IMR-90 (cell line): Measurements from ENCODE around the gene CERT1. TPM values are rescaled to one million over a fixed set of nuclear protein-coding genes. Genes with fewer than 3 reads are reported as not detected.

Experiments
- ATAC-seq: fragments of 200-7000 bp; cut with Tn5 transposase; 2 replicates; pipeline ENCODE4 v1.9.1; 2020; ENCODE audit warnings: low read depth, mild to moderate bottlenecking, moderate library complexity
- BruUV-seq: library from RNA; stranded (reverse); fragments of 400-500 nt; replicated peaks from 2 replicates; lab custom pipeline; 2021; lab: Mats Ljungman, UMichigan
- CTCF ChIA-PET: fragments of 300-600 bp; formaldehyde crosslinking; extraction: SDS; loops from one replicate; lab custom pipeline; 2021; ENCODE audit warnings: antibody characterized with exemption; lab: Yijun Ruan, JAX
- POLR2A ChIA-PET: fragments of 300-600 bp; sonication (Branson Sonifier 250); formaldehyde crosslinking; loops from one replicate; lab custom pipeline; 2022; ENCODE audit warnings: antibody characterized with exemption; ENCODE audit not compliant: unreplicated experiment; lab: Charles Lee
- DNase-seq: peaks from one replicate; pipeline ENCODE4 v3.0.0; 2013
- H2AFZ ChIP-seq: replicated peaks from 2 replicates; pipeline ENCODE3; 2013; ENCODE audit warnings: low read length, mild to moderate bottlenecking; ENCODE audit not compliant: poor library complexity
- H2AK5ac ChIP-seq: 2 replicates; pipeline ENCODE4 v1.6.1; 2013; ENCODE audit warnings: low read depth, low read length, inconsistent platforms
- H2AK9ac ChIP-seq: replicated peaks from 2 replicates; pipeline ENCODE3; 2013; ENCODE audit warnings: mild to moderate bottlenecking, low read depth, low read length, moderate library complexity; ENCODE audit not compliant: poor library complexity
- H2BK120ac ChIP-seq: 2 replicates; pipeline ENCODE4 v1.6.1; 2013; ENCODE audit warnings: low read depth, low read length, inconsistent platforms
- H2BK15ac ChIP-seq: 3 replicates; pipeline ENCODE4 v1.6.1; 2013; ENCODE audit warnings: low read depth, low read length, inconsistent platforms
- H2BK20ac ChIP-seq: 2 replicates; pipeline ENCODE4 v1.6.1; 2013; ENCODE audit warnings: low read depth, mild to moderate bottlenecking, inconsistent platforms, low read length, moderate library complexity
- H2BK5ac ChIP-seq: 2 replicates; pipeline ENCODE4 v1.6.1; 2013; ENCODE audit warnings: mild to moderate bottlenecking, low read depth, low read length, inconsistent platforms; ENCODE audit not compliant: poor library complexity, severe bottlenecking
- H3K14ac ChIP-seq: replicated peaks from 2 replicates; pipeline ENCODE4 v1.6.1; 2013; ENCODE audit warnings: low read depth, low read length, inconsistent platforms
- H3K18ac ChIP-seq: 2 replicates; pipeline ENCODE4 v1.6.1; 2013; ENCODE audit warnings: low read depth, low read length, control low read depth
- H3K23ac ChIP-seq: 2 replicates; pipeline ENCODE4 v1.6.1; 2013; ENCODE audit warnings: low read depth, low read length, inconsistent platforms
- H3K27ac ChIP-seq: 2 replicates; pipeline ENCODE4 v1.5.1; 2013; ENCODE audit warnings: mild to moderate bottlenecking, control low read depth, low read length; ENCODE audit not compliant: insufficient read depth
- H3K27me3 ChIP-seq: 2 replicates; pipeline ENCODE4 v1.6.1; 2013; ENCODE audit warnings: low read length; ENCODE audit not compliant: control insufficient read depth, insufficient read depth
- H3K36me3 ChIP-seq: 2 replicates; pipeline ENCODE4 v1.6.1; 2013; ENCODE audit warnings: low read length, mixed read lengths; ENCODE audit not compliant: control insufficient read depth, insufficient read depth
- H3K4ac ChIP-seq: 2 replicates; pipeline ENCODE4 v1.6.1; 2013; ENCODE audit warnings: low read depth, low read length, inconsistent platforms
- H3K4me1 ChIP-seq: 2 replicates; pipeline ENCODE4 v1.6.1; 2013; ENCODE audit warnings: low read length, mixed read lengths; ENCODE audit not compliant: control insufficient read depth, insufficient read depth
- H3K4me2 ChIP-seq: 2 replicates; pipeline ENCODE4 v1.6.1; 2013; ENCODE audit warnings: low read depth, mild to moderate bottlenecking, control low read depth, low read length, moderate library complexity
- H3K4me3 ChIP-seq: 2 replicates; pipeline ENCODE4 v1.5.1; 2013; ENCODE audit warnings: low read depth, mild to moderate bottlenecking, control low read depth, low read length, moderate library complexity; ENCODE audit not compliant: insufficient read depth
- H3K56ac ChIP-seq: 2 replicates; pipeline ENCODE4 v1.6.1; 2013; ENCODE audit warnings: low read length, inconsistent platforms; ENCODE audit not compliant: insufficient read depth; ENCODE audit errors: extremely low read depth
- H3K79me1 ChIP-seq, 2 experiments: 2 replicates each; pipeline ENCODE4 v1.6.1; 2013; ENCODE audit warnings: low read length in 2 of 2, inconsistent platforms in 1 of 2, low read depth in 1 of 2
- H3K9ac ChIP-seq: 2 replicates; pipeline ENCODE4 v1.6.1; 2013; ENCODE audit warnings: low read depth, low read length, control low read depth
- H3K9me1 ChIP-seq: 2 replicates; pipeline ENCODE4 v1.6.1; 2013; ENCODE audit warnings: low read length, inconsistent platforms; ENCODE audit not compliant: insufficient read depth
- H3K9me3 ChIP-seq: 2 replicates; pipeline ENCODE4 v1.6.1; 2013; ENCODE audit warnings: low read length; ENCODE audit not compliant: control insufficient read depth, insufficient read depth
- H4K20me1 ChIP-seq: 2 replicates; pipeline ENCODE4 v1.6.1; 2013; ENCODE audit warnings: low read length, inconsistent platforms; ENCODE audit not compliant: insufficient read depth
- H4K5ac ChIP-seq: 2 replicates; pipeline ENCODE4 v1.6.1; 2013; ENCODE audit warnings: mild to moderate bottlenecking, low read depth, low read length, control low read depth
- H4K8ac ChIP-seq, 2 experiments: 2 replicates each; pipeline ENCODE4 v1.6.1; 2013; ENCODE audit warnings: low read depth in 2 of 2, low read length in 2 of 2, control low read depth in 1 of 2, inconsistent platforms in 1 of 2
- H4K91ac ChIP-seq: 2 replicates; pipeline ENCODE4 v1.6.1; 2013; ENCODE audit warnings: low read depth, low read length, inconsistent platforms; ENCODE audit not compliant: insufficient read depth
- ELK1 ChIP-seq: fragments of 150-350 bp; IDR thresholded peaks from 2 replicates; pipeline ENCODE4 v1.6.1; 2016; ENCODE audit warnings: low read depth, mild to moderate bottlenecking, low read length, moderate library complexity, borderline replicate concordance
- MAFK ChIP-seq: IDR thresholded peaks from 2 replicates; pipeline ENCODE4 v1.6.1; 2012; ENCODE audit warnings: low read depth, low read length, improper control_type of control experiment
- RCOR1 ChIP-seq: IDR thresholded peaks from 2 replicates; pipeline ENCODE4 v1.6.1; 2012; ENCODE audit warnings: mild to moderate bottlenecking, low read length, improper control_type of control experiment; ENCODE audit not compliant: insufficient replicate concordance
- RFX5 ChIP-seq: IDR thresholded peaks from 2 replicates; pipeline ENCODE4 v1.8.0; 2012; ENCODE audit warnings: low read depth, mild to moderate bottlenecking, low read length, moderate library complexity
- WGBS, 2 experiments: methylation state at CpG; one replicate each; pipeline versions ENCODE4 v1.1.5 to v1.1.7; 2013; ENCODE audit warnings: missing lambda C conversion rate in 2 of 2; ENCODE audit not compliant: insufficient read length in 1 of 2; ENCODE audit errors: extremely low coverage in 2 of 2; 5-methylcytosine and 5-hydroxymethylcytosine counted together
- dilution Hi-C: fragments of 300-500 bp; cut with HindIII; formaldehyde crosslinking; loops from one replicate; pipeline ENCODE4 v1.14.3; 2018; ENCODE audit warnings: low sequenced_read_pairs; ENCODE audit not compliant: unreplicated experiment
- in situ Hi-C: fragments of 300-500 bp; cut with MboI; formaldehyde crosslinking; loops from 3 replicates; pipeline ENCODE4 v1.14.3; 2019; ENCODE audit warnings: low sequenced_read_pairs, inconsistent platforms, mixed read lengths
- intact Hi-C: fragments of 100-400 bp; cut with micrococcal nuclease; formaldehyde crosslinking; loops from 2 replicates; pipeline ENCODE4 v1.10.0; 2022
- polyA plus RNA-seq, 3 experiments: library from polyadenylated mRNA; depleted of rRNA; stranded (reverse); fragments of >200 nt; gene quantifications; 2 replicates each; pipeline ENCODE4 v1.2.3, GENCODE V29; 2012; ENCODE audit warnings: low replicate concordance in 1 of 3
- total RNA-seq: library from RNA; depleted of rRNA; stranded (reverse); fragments of >200 nt; gene quantifications from 2 replicates; pipeline ENCODE4 v1.2.3, GENCODE V29; 2012

The CERT1 gene
- total and polyA plus RNA-seq, 2 of the 4 experiments (the other 2 are of a cell fraction) = 7.2 TPM

- H2AFZ ChIP-seq = no peak overlapping the region
- H4K91ac ChIP-seq = no peak overlapping the region
- no peak overlapping the region for H2BK5ac ChIP-seq
- no peak overlapping the region for H2AK9ac ChIP-seq
- ChIA-PET CTCF (no interaction called here), POLR2A (no interaction called here)
- DNase-seq (no peak), ATAC-seq (no peak)
- H2BK20ac ChIP-seq = no peak overlapping the region
- H2AK5ac ChIP-seq = no peak overlapping the region
- no peaks in the 10 kb centered on the region for H3K36me3 ChIP-seq
- H4K5ac ChIP-seq = no peak overlapping the region
- H3K27me3 ChIP-seq = no peaks in the 10 kb centered on the region
- no peak overlapping the region for H3K14ac ChIP-seq
- no peak overlapping the region for H4K8ac ChIP-seq
- H3K4me3 ChIP-seq = no peak overlapping the region
- H3K27ac ChIP-seq = no peak overlapping the region
- no peak overlapping the region for H2BK15ac ChIP-seq
- no peak overlapping the region for H3K23ac ChIP-seq
- no peak overlapping the region for H3K4me2 ChIP-seq
- H3K56ac ChIP-seq = no peak overlapping the region
- no peak overlapping the region for H2BK120ac ChIP-seq
- dilution Hi-C loops (no loop called here), intact Hi-C loops (no loop called here), in situ Hi-C loops (no loop called here)
- H3K4ac ChIP-seq = no peak overlapping the region
- H3K18ac ChIP-seq = no peak overlapping the region
- no TSS peak for BruUV-seq
- no peaks in the 10 kb centered on the region for H3K9me1 ChIP-seq
- 0 out of 2 replicates have a peak, but pooled peaks cover 2% of the 10 kb centered on the region for H3K9me3 ChIP-seq
- H3K4me1 ChIP-seq = no peaks in the 10 kb centered on the region; the same call in 1 of the 2 replicates
- H4K20me1 ChIP-seq = no peaks in the 10 kb centered on the region
- no peak for TF ChIP-seq ELK1
- no peak for TF ChIP-seq RCOR1
- TF ChIP-seq MAFK = no peak
- TF ChIP-seq RFX5 = no peak
- no peak overlapping the region for H3K9ac ChIP-seq
- peaks cover 4% of the 10 kb centered on the region in 2 experiments; a peak in 2 of 4 replicates for H3K79me1 ChIP-seq
- WGBS, 2 experiments = no CpG with 5 or more reads among the region's 2 CpGs
These were observed 72.2 kb downstream of the CERT1 start for GRCh38 chr5:75439276-75439675.
